AG04450 (cell line): ENCODE measurements around the gene ZNF563. TPM values are rescaled to one million over a fixed set of nuclear protein-coding genes. Genes with fewer than 3 reads are reported as not detected.

Experiments
- CTCF ChIA-PET: fragments of 300-600, 350-600 bp; formaldehyde crosslinking; extraction: SDS; loops from one replicate; lab custom pipeline; 2022; ENCODE audit warnings: antibody characterized with exemption, inconsistent platforms; lab: Charles Lee
- POLR2A ChIA-PET: fragments of 350-600 bp; formaldehyde crosslinking; extraction: SDS; loops from one replicate; lab custom pipeline; 2021; ENCODE audit warnings: antibody characterized with exemption, inconsistent platforms; lab: Yijun Ruan, JAX
- DNase-seq: peaks from one replicate; pipeline ENCODE4 v3.0.0-alpha.2; 2011; ENCODE audit warnings: low read depth, low spot score
- H3K27ac ChIP-seq: one replicate; pipeline ENCODE4 v1.5.1; 2012; ENCODE audit warnings: low read depth, low read length, control low read depth
- H3K27me3 ChIP-seq: one replicate; pipeline ENCODE4 v1.6.0; 2012; ENCODE audit warnings: low read length; ENCODE audit not compliant: control insufficient read depth, insufficient read depth
- H3K4me3 ChIP-seq: 2 replicates; pipeline ENCODE4 v1.5.1; 2011; ENCODE audit warnings: mild to moderate bottlenecking, low read depth, low read length, control low read depth
- H3K9me3 ChIP-seq: 2 replicates; pipeline ENCODE4 v1.5.1; 2012; ENCODE audit warnings: low read length; ENCODE audit not compliant: control insufficient read depth, insufficient read depth
- CTCF ChIP-seq: IDR thresholded peaks from 2 replicates; pipeline ENCODE4 v1.5.1; 2011; ENCODE audit warnings: low read depth, low read length, control low read depth, inconsistent platforms
- polyA minus RNA-seq: library from RNA; depleted of rRNA, polyadenylated mRNA; stranded (reverse); fragments of >200 nt; gene quantifications from 2 replicates; pipeline ENCODE4 v1.2.3, GENCODE V29; 2011; rRNA and poly(A)+ RNA removed
- polyA plus RNA-seq: library from polyadenylated mRNA; depleted of rRNA; stranded (reverse); fragments of >200 nt; gene quantifications from 2 replicates; pipeline ENCODE4 v1.2.3, GENCODE V29; 2011; rRNA removed

Gene ZNF563
- polyA plus RNA-seq = 1.8 and 2.3 TPM in 2 replicates
- 1.6 and 2.0 TPM in 2 replicates for polyA minus RNA-seq

GRCh38 chr19:12333162-12334159 is at the start of gene ZNF563:
Gene ZNF563 (minus strand): TSS chr19:12333633. CDS start chr19:12333482, 151 bp downstream.
- Histone ChIP-seq H3K4me3 (peak within 1 kb of the TSS; percentile 85), H3K27ac (peak within 1 kb of the TSS; percentile 31), H3K9me3 (no peaks in the 10 kb centered on the region; the same call in 1 of the 2 replicates), H3K27me3 (no peaks in the 10 kb centered on the region)
- ChIA-PET POLR2A (interaction anchor here (0.6 to 1.4 kb wide), 3 partner anchors 32 to 617 kb away, joined by 3 to 11 read pairs (median 6); partner anchors contain the start of genes ZNF44 and ZNF442), CTCF (interaction anchor here (0.6 to 3.9 kb wide), 4 partner anchors 9 to 37 kb away, joined by 3 to 15 read pairs (median 5); partner anchors contain the start of gene ZNF442)
- TF ChIP-seq CTCF = no peak
- DNase-seq = peak; percentile 72

GRCh38 chr19:12380444-12380737 is 47.0 kb upstream of the ZNF563 start:
- TF ChIP-seq CTCF = no peak
- no peaks in the 10 kb centered on the region for H3K27me3 ChIP-seq
- H3K4me3 ChIP-seq = no peak overlapping the region
- ChIA-PET CTCF (no interaction called here), POLR2A (no interaction called here)
- no peak for DNase-seq
- H3K9me3 ChIP-seq = peaks cover 35% of the 10 kb centered on the region
- H3K27ac ChIP-seq = no peak overlapping the region

GRCh38 chr19:12379732-12380443 is 46.5 kb upstream of the ZNF563 start:
- DNase-seq = no peak
- no peak for TF ChIP-seq CTCF
- Histone ChIP-seq H3K27me3 (no peaks in the 10 kb centered on the region), H3K9me3 (peaks cover 35% of the 10 kb centered on the region), H3K4me3 (no peak overlapping the region), H3K27ac (no peak overlapping the region)
- ChIA-PET POLR2A (no interaction called here), CTCF (no interaction called here)

- TF ChIP-seq CTCF = no peak
- ChIA-PET POLR2A (no interaction called here), CTCF (interaction anchor here (0.9 kb wide), 1 partner anchor 9 kb away, joined by 3 read pairs; the partner anchor contains the start of gene ZNF442)
These were observed 40.6 kb upstream of the ZNF563 start for GRCh38 chr19:12374026-12374425.

More at GRCh38 chr19:12374026-12374425, 40.6 kb upstream of the ZNF563 start:
- Histone ChIP-seq H3K27ac (no peak overlapping the region), H3K27me3 (no peaks in the 10 kb centered on the region), H3K4me3 (no peak overlapping the region), H3K9me3 (peaks cover 15% of the 10 kb centered on the region)
- no peak for DNase-seq
